Measurements from ENCODE around the gene ADCY4. TPM values are rescaled to one million over a fixed set of nuclear protein-coding genes. Genes with fewer than 3 reads are reported as not detected.
A peak's percentile ranks its signal among the peaks of the same experiment; 100 is the strongest.

The ADCY4 gene
- total and polyA plus RNA-seq, 2 of the 13 experiments (the other 11 are each of a cell fraction or from before 2014, with no cell fraction given), result 0.03 TPM; not detected in 1

GRCh38 chr14:24365600-24366412, 30.9 kb upstream of the ADCY4 start (continued):
- TF ChIP-seq TRAFD1 (CRISPR knock-in tag; IDR thresholded peaks at IDR 0.05; ENCODE audit: borderline replicate concordance), result peak; percentile 97; the same call in 1 of the 2 replicates
- TF ChIP-seq POLR2AphosphoS2 (IDR thresholded peaks at IDR 0.05; ENCODE audit: low read depth, low read length), result no peak
- peak; percentile 62 for TF ChIP-seq ELF1 (CRISPR knock-in tag; IDR thresholded peaks at IDR 0.05)
- no peak for TF ChIP-seq HNRNPUL1 (IDR thresholded peaks at IDR 0.05; ENCODE audit: low read depth, low read length)
- no peak; the same call in 1 of the 2 replicates for TF ChIP-seq ZNF563 (CRISPR knock-in tag; IDR thresholded peaks at IDR 0.05)
- peak; percentile 31; the same call in 1 of the 2 replicates for TF ChIP-seq TCF7 (IDR thresholded peaks at IDR 0.05; ENCODE audit: low read depth)
- TF ChIP-seq PLRG1 (conservative IDR thresholded peaks at IDR 0.05), result no peak
- peak; percentile 18; the same call in 1 of the 2 replicates for TF ChIP-seq ZBTB49 (CRISPR knock-in tag; IDR thresholded peaks at IDR 0.05; ENCODE audit: borderline replicate concordance)
- TF ChIP-seq RFX5 (IDR thresholded peaks at IDR 0.05; ENCODE audit: low read depth, low read length), result no peak
- peak; percentile 96 for TF ChIP-seq ZGPAT (CRISPR knock-in tag; IDR thresholded peaks at IDR 0.05)
- TF ChIP-seq ZBTB10 (CRISPR knock-in tag; IDR thresholded peaks at IDR 0.05; ENCODE audit: borderline replicate concordance), result no peak; the same call in 1 of the 2 replicates
- no peak for TF ChIP-seq ATF5 (CRISPR knock-in tag; IDR thresholded peaks at IDR 0.05; ENCODE audit: low read depth)
- TF ChIP-seq BORCS8-MEF2B (CRISPR knock-in tag; IDR thresholded peaks at IDR 0.05), result peak; percentile 97
- peak; percentile 88; the same call in 1 of the 2 replicates for TF ChIP-seq ZNF788 (CRISPR knock-in tag; IDR thresholded peaks at IDR 0.05; ENCODE audit: borderline replicate concordance)
- TF ChIP-seq YY1 (IDR thresholded peaks at IDR 0.05; ENCODE audit: insufficient read depth, insufficient replicate concordance, low read depth, low read length), result peak; percentile 85
- no peak; the same call in 1 of the 2 replicates for TF ChIP-seq ZNF24 (IDR thresholded peaks at IDR 0.05)
- peak; percentile 91; the same call in 1 of the 2 replicates for TF ChIP-seq ZNF205 (CRISPR knock-in tag; IDR thresholded peaks at IDR 0.05)
- peak; percentile 68 for TF ChIP-seq ZFP36 (IDR thresholded peaks at IDR 0.05; ENCODE audit: borderline replicate concordance, low read depth, low read length, partially characterized antibody)
- TF ChIP-seq MXD4 (CRISPR knock-in tag; IDR thresholded peaks at IDR 0.05), result peak; percentile 84; the same call in 1 of the 2 replicates
- TF ChIP-seq FOXO1 (CRISPR knock-in tag; IDR thresholded peaks at IDR 0.05), result peak; percentile 79

Data from HepG2 (cell line).